Measurements from ENCODE around the gene FNDC5.

DNA sequence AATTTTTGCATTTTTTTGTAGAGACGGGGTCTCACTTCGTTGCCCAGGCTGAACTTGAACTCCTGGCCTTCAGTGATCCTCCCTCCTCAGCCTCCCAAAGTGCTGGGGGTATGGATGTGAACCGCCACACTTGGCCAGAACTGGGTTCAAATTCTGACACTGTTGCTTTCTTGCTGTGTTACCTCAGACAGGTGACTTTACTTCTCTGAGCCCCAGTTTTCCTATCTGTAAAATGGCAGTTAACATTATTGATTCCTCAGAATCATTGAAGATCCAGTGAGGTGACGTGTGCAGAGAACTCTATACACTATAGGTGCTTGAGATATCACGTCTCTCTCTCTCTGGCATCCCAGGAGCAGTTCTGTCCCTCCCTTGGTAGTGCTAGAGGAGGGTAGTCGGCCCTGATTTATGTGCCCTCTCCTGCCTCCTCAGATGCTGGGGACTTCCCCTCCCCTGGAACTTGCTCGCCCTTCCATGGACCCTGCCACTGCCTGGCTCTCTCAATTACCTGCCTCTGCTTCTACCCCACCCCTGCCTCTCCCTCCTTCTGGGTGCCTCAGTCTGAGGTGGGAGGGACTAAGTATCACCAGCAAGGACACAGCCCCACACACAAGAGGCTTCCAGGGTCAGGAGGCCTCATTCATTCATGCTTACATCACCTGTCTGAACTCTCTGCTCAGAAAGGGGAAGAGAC is 12.8 kb upstream of the FNDC5 start:
- TF ChIP-seq, protein P1, sequence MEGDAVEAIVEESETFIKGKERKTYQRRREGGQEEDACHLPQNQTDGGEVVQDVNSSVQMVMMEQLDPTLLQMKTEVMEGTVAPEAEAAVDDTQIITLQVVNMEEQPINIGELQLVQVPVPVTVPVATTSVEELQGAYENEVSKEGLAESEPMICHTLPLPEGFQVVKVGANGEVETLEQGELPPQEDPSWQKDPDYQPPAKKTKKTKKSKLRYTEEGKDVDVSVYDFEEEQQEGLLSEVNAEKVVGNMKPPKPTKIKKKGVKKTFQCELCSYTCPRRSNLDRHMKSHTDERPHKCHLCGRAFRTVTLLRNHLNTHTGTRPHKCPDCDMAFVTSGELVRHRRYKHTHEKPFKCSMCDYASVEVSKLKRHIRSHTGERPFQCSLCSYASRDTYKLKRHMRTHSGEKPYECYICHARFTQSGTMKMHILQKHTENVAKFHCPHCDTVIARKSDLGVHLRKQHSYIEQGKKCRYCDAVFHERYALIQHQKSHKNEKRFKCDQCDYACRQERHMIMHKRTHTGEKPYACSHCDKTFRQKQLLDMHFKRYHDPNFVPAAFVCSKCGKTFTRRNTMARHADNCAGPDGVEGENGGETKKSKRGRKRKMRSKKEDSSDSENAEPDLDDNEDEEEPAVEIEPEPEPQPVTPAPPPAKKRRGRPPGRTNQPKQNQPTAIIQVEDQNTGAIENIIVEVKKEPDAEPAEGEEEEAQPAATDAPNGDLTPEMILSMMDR (conservative IDR thresholded peaks at IDR 0.05; ENCODE audit: low read length): no peak
- TF ChIP-seq EZH2phosphoT487 (IDR thresholded peaks at IDR 0.05; ENCODE audit: borderline replicate concordance): no peak

All from Loucy (cell line).